CD4-positive, alpha-beta memory T cell (primary cell): Measurements from ENCODE around the gene CEACAM5. TPM values are rescaled to one million over a fixed set of nuclear protein-coding genes. Genes with fewer than 3 reads are reported as not detected.
A peak's percentile ranks its signal among the peaks of the same experiment; 100 is the strongest.

ENCODE experiments used
- CTCF ChIA-PET: fragments of 350-600 bp; sonication (Branson Sonifier 250); formaldehyde crosslinking; loops from one replicate; lab custom pipeline; 2021; ENCODE audit warnings: inconsistent platforms; ENCODE audit not compliant: partially characterized antibody; lab: Charles Lee
- POLR2A ChIA-PET: fragments of 350-600 bp; sonication (Branson Sonifier 250); formaldehyde crosslinking; loops from one replicate; lab custom pipeline; 2021; ENCODE audit not compliant: partially characterized antibody; lab: Charles Lee
- DNase-seq, 5 donors: peaks; one replicate each; pipeline versions ENCODE4 v3.0.0 to v3.0.0-alpha.2; 2020 to 2022; ENCODE audit warnings: mixed read lengths in 1 of 5
- H3K27ac ChIP-seq: one replicate; pipeline ENCODE4 v1.7.0; 2013; ENCODE audit warnings: low read depth, low read length
- H3K27me3 ChIP-seq: 2 replicates; pipeline ENCODE4 v1.7.0; 2013; ENCODE audit warnings: mild to moderate bottlenecking, low read length, moderate library complexity; ENCODE audit not compliant: insufficient read depth
- H3K36me3 ChIP-seq: 2 replicates; pipeline ENCODE4 v1.7.0; 2013; ENCODE audit warnings: mild to moderate bottlenecking, low read length, moderate library complexity; ENCODE audit not compliant: insufficient read depth
- H3K4me1 ChIP-seq: 2 replicates; pipeline ENCODE4 v1.7.0; 2013; ENCODE audit warnings: mild to moderate bottlenecking, low read length, moderate library complexity; ENCODE audit not compliant: insufficient read depth
- H3K4me3 ChIP-seq, 2 donors: one replicate each; pipeline ENCODE4 v1.7.0; 2013; ENCODE audit warnings: low read length in 2 of 2, mild to moderate bottlenecking in 1 of 2
- H3K9me3 ChIP-seq, 2 donors: one replicate each; pipeline ENCODE4 v1.7.0; 2013; ENCODE audit warnings: low read length in 2 of 2, control low read depth in 1 of 2; ENCODE audit not compliant: control insufficient read depth in 1 of 2
- H3K27ac Mint-ChIP-seq, 7 donors: one replicate each; pipeline ENCODE4 v1.8.0; 2020 to 2021; ENCODE audit warnings: mixed read lengths in 7 of 7, mild to moderate bottlenecking in 6 of 7, inconsistent platforms in 3 of 7, moderate library complexity in 3 of 7
- H3K27me3 Mint-ChIP-seq, 2 donors: one replicate each; pipeline ENCODE4 v1.8.0; 2020 to 2021; ENCODE audit warnings: mixed read lengths in 2 of 2
- H3K36me3 Mint-ChIP-seq, 2 donors: one replicate each; pipeline ENCODE4 v1.8.0; 2020 to 2021; ENCODE audit warnings: mixed read lengths in 2 of 2, inconsistent platforms in 1 of 2, mild to moderate bottlenecking in 1 of 2
- H3K4me1 Mint-ChIP-seq, 4 donors: one replicate each; pipeline ENCODE4 v1.8.0; 2020 to 2021; ENCODE audit warnings: mixed read lengths in 4 of 4, mild to moderate bottlenecking in 1 of 4
- H3K4me3 Mint-ChIP-seq, 8 donors: one replicate each; pipeline ENCODE4 v1.8.0; 2020 to 2021; ENCODE audit warnings: mixed read lengths in 8 of 8, mild to moderate bottlenecking in 7 of 8, moderate library complexity in 6 of 8, inconsistent platforms in 3 of 8
- H3K9me3 Mint-ChIP-seq, 8 donors: one replicate each; pipeline ENCODE4 v1.8.0; 2020 to 2021; ENCODE audit warnings: mixed read lengths in 8 of 8, mild to moderate bottlenecking in 5 of 8, inconsistent platforms in 3 of 8, moderate library complexity in 1 of 8
- intact Hi-C: fragments of 100-400 bp; cut with micrococcal nuclease; formaldehyde crosslinking; loops from one replicate; pipeline ENCODE4 v1.15.1; 2023
- polyA plus RNA-seq, 2 donors: library from polyadenylated mRNA; unstranded; fragments of 300-500 nt; fragmentation: Illumina TruSeq; gene quantifications; one replicate each; pipeline ENCODE4 v1.2.3, GENCODE V29; 2021
- total RNA-seq, 2 experiments: library from RNA; stranded (reverse); gene quantifications; one replicate each; pipeline ENCODE4 v1.2.3, GENCODE V29; 2021

The CEACAM5 gene
- not detected for total RNA-seq
- polyA plus RNA-seq: not detected

DNA sequence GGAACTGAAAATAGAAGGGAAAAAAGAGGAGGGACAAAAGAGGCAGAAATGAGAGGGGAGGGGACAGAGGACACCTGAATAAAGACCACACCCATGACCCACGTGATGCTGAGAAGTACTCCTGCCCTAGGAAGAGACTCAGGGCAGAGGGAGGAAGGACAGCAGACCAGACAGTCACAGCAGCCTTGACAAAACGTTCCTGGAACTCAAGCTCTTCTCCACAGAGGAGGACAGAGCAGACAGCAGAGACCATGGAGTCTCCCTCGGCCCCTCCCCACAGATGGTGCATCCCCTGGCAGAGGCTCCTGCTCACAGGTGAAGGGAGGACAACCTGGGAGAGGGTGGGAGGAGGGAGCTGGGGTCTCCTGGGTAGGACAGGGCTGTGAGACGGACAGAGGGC lies at the start of gene CEACAM5:
Gene CEACAM5, plus strand, starts transcription at position 146 of the 400 bp plus-strand sequence. Its CDS starts 106 bp downstream, at position 252.
- Mint-ChIP-seq H3K4me1 (peaks cover 3 to 6% (median 6%) of the 10 kb centered on the region in 4 donors), H3K36me3 (no peaks in the 10 kb centered on the region), H3K27me3 (peaks cover 19 to 34% of the 10 kb centered on the region in 2 donors), H3K4me3 (no peak within 1 kb of the TSS), H3K27ac (peak within 1 kb of the TSS in 1 of 7 donors; percentile 18), H3K9me3 (peaks cover 0 to 2% (median 0%) of the 10 kb centered on the region in 8 donors)
- H3K36me3 ChIP-seq: no peaks in the 10 kb centered on the region
- ChIA-PET POLR2A (no interaction called here), CTCF (no interaction called here)
- H3K27ac ChIP-seq: no peak within 1 kb of the TSS
- intact Hi-C loops: no loop called here
- no peaks in the 10 kb centered on the region for H3K9me3 ChIP-seq
- no peaks in the 10 kb centered on the region for H3K4me1 ChIP-seq
- peaks cover 5% of the 10 kb centered on the region for H3K27me3 ChIP-seq
- no peak for DNase-seq
- H3K4me3 ChIP-seq: no peak within 1 kb of the TSS

DNA sequence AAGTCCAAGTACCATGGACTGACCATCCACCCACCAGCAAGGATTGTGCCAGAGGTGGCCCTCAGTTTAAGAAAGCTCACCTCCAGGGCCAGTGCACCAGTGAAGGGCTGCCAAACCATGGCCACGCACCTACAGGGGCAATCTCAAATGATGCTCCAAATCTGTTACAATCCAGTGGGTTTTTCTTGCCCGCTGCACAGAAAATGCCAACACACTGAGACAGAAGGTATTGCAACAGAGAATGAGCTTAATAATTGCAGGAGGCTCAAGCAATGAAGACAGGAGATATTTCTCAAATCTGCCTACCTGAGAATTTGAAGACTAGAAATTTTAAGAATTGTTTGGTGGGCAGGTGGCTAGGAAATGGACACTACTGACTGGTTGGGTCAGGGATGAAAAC lies 42.4 kb upstream of the CEACAM5 start:
- CTCF ChIA-PET: no interaction called here
- peaks cover 0 to 61% (median 40%) of the 10 kb centered on the region in 8 donors for H3K9me3 Mint-ChIP-seq
- peaks cover 3 to 4% of the 10 kb centered on the region in 2 donors for H3K36me3 Mint-ChIP-seq

DNA sequence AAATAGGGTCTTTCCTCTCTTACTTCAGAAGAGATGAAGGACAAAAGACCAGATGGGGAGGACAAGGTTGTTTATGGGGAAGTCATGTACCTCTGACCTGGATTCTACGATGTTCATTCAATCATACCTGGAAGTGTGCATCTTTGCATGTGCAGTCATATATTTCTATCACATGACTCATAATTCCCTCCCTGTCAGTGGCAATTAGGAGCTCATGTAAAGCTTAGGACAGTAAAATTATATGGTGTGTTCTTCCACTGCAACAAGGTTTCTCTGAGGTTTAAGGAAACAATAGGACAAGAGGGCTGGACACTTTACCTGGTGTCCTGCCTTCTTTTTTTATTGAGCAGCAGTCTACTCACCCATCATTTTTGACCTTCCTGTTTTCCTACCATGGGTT lies 40.1 kb upstream of the CEACAM5 start:
- intact Hi-C loops: no loop called here
- peaks cover 2 to 3% of the 10 kb centered on the region in 2 donors for H3K36me3 Mint-ChIP-seq
- no peaks in the 10 kb centered on the region for H3K4me1 Mint-ChIP-seq
- H3K4me1 ChIP-seq: no peaks in the 10 kb centered on the region
- H3K36me3 ChIP-seq: no peaks in the 10 kb centered on the region
- peaks cover 34 to 40% of the 10 kb centered on the region in 2 donors for H3K27me3 Mint-ChIP-seq
- POLR2A ChIA-PET: no interaction called here
- H3K27ac Mint-ChIP-seq: no peak overlapping the region
- no peak for DNase-seq
- H3K27me3 ChIP-seq: peaks cover 5% of the 10 kb centered on the region
- CTCF ChIA-PET: no interaction called here
- peaks cover 0 to 52% (median 34%) of the 10 kb centered on the region in 8 donors for H3K9me3 Mint-ChIP-seq
- H3K9me3 ChIP-seq: peaks cover 0 to 6% of the 10 kb centered on the region in 2 donors
- H3K4me3 ChIP-seq: no peak overlapping the region
- H3K4me3 Mint-ChIP-seq: no peak overlapping the region
- H3K27ac ChIP-seq: no peak overlapping the region

More for the DNA sequence above, 42.4 kb upstream of the CEACAM5 start:
- H3K27me3 ChIP-seq: no peaks in the 10 kb centered on the region
- POLR2A ChIA-PET: no interaction called here
- no peak overlapping the region for H3K4me3 Mint-ChIP-seq
- DNase-seq: no peak
- H3K4me1 Mint-ChIP-seq: no peaks in the 10 kb centered on the region
- no peak overlapping the region for H3K4me3 ChIP-seq
- H3K4me1 ChIP-seq: no peaks in the 10 kb centered on the region
- H3K27me3 Mint-ChIP-seq: peaks cover 21 to 27% of the 10 kb centered on the region in 2 donors
- H3K36me3 ChIP-seq: no peaks in the 10 kb centered on the region
- intact Hi-C loops: no loop called here
- peaks cover 0 to 6% of the 10 kb centered on the region in 2 donors for H3K9me3 ChIP-seq
- no peak overlapping the region for H3K27ac Mint-ChIP-seq
- H3K27ac ChIP-seq: no peak overlapping the region

DNA sequence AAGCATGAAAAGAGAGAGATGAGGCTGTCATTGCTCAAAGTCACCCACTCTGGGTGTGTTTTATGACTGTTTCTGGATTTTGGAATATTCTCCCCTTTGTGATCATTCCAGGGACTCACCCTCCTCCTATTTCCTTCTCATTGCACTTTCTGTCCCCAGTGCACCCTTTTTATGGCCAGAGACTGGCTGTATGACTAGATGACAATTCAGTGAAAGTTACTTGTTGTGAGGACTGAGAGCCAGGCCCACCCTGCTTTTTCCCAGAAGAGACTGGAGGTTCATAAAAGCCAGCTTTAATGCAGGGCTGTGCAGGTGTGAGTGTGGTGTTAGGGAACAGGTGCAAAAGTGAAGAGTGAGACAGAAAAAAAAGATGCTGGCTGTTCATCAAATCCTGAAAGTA lies 37.7 kb upstream of the CEACAM5 start:
- Mint-ChIP-seq H3K27ac (no peak overlapping the region), H3K36me3 (peaks cover 0 to 3% of the 10 kb centered on the region in 2 donors), H3K9me3 (peaks cover 0 to 28% (median 15%) of the 10 kb centered on the region in 8 donors), H3K27me3 (peaks cover 41 to 46% of the 10 kb centered on the region in 2 donors), H3K4me1 (no peaks in the 10 kb centered on the region), H3K4me3 (no peak overlapping the region)
- DNase-seq: no peak
- ChIA-PET CTCF (no interaction called here), POLR2A (no interaction called here)
- Histone ChIP-seq H3K27ac (no peak overlapping the region), H3K36me3 (no peaks in the 10 kb centered on the region), H3K4me3 (no peak overlapping the region), H3K27me3 (peaks cover 15% of the 10 kb centered on the region), H3K4me1 (no peaks in the 10 kb centered on the region), H3K9me3 (peaks cover 0 to 6% of the 10 kb centered on the region in 2 donors)
- intact Hi-C loops: no loop called here

DNA sequence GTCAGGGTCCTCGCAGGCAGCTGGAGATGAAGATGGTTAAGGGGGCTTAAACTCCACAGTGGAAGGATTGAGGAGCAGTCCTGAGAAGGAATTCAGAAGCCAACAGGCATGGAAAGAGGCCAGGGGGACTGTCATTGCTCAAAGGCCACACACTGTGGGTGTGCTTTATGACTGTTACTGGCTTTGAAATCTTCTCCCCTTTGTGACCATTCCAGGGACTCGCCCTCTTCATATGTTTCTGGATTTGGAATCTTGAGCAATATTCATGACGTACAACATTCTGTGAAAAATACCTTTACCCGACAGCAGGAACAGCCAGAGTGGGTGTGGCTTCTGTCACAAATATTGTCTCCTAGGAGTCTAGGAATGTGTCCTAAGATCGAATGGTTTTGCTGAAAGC lies 36.9 kb upstream of the CEACAM5 start:
- intact Hi-C loops: no loop called here
- Mint-ChIP-seq H3K27me3 (peaks cover 41 to 47% of the 10 kb centered on the region in 2 donors), H3K27ac (no peak overlapping the region)

DNA sequence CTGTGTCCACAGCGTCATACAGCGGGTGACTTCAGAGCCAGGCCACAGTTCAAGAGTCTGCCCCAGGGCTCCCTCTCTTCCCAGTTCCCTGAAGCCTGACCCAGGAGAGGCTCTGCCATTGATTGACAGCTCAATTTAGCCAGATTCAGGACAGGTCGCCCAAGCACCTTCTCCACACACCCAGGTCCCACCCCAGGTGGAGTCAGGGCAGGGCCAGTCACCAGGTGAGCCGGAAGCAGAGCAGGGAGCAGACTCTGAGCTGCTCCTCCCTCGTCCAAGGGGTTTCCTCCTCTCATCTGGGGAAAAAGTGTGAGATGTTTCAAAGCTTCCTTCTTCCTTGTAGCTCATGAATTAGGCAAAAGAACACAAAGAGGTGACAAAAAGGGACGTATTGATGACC lies 26.0 kb upstream of the CEACAM5 start:
- CTCF ChIA-PET: interaction anchor here (0.6 to 1.6 kb wide), 3 partner anchors 9 to 24 kb away, joined by 3 to 5 read pairs (median 3); no protein-coding TSS in a partner anchor
- POLR2A ChIA-PET: no interaction called here
- H3K27ac Mint-ChIP-seq: no peak overlapping the region

More for the DNA sequence above, 36.9 kb upstream of the CEACAM5 start:
- Mint-ChIP-seq H3K4me3 (no peak overlapping the region), H3K36me3 (peaks cover 0 to 3% of the 10 kb centered on the region in 2 donors), H3K9me3 (peaks cover 0 to 22% (median 9%) of the 10 kb centered on the region in 8 donors), H3K4me1 (no peaks in the 10 kb centered on the region)
- H3K27ac ChIP-seq: no peak overlapping the region
- H3K4me3 ChIP-seq: no peak overlapping the region
- ChIA-PET CTCF (no interaction called here), POLR2A (no interaction called here)
- H3K36me3 ChIP-seq: no peaks in the 10 kb centered on the region
- H3K9me3 ChIP-seq: no peaks in the 10 kb centered on the region
- H3K27me3 ChIP-seq: peaks cover 15% of the 10 kb centered on the region
- no peak for DNase-seq
- H3K4me1 ChIP-seq: no peaks in the 10 kb centered on the region

DNA sequence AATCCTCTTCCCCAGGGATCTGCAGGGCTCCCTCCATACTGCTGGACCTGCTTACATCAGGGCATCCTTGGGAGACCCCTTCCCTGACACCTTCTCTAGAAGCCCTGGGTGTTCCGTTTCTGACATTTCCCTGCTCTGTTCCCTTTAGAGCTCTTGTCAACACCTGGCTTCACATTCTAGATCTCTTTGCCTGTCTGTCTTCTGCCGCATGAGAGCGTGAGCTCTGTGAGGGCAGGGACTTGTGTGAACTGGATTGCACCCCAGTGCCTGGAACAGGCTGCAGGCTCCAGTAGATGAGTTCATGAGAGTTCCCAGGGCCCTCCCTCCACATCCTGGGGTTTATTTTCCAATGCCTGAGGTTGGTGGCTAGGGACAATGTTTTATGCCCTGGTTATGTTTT lies 21.0 kb upstream of the CEACAM5 start:
- Histone ChIP-seq H3K4me1 (no peaks in the 10 kb centered on the region), H3K4me3 (no peak overlapping the region), H3K9me3 (no peaks in the 10 kb centered on the region), H3K27me3 (peaks cover 3% of the 10 kb centered on the region), H3K36me3 (no peaks in the 10 kb centered on the region), H3K27ac (no peak overlapping the region)
- Mint-ChIP-seq H3K9me3 (peaks cover 0 to 11% (median 4%) of the 10 kb centered on the region in 8 donors), H3K4me3 (no peak overlapping the region), H3K36me3 (no peaks in the 10 kb centered on the region), H3K4me1 (peaks cover 0 to 8% (median 5%) of the 10 kb centered on the region in 4 donors), H3K27ac (no peak overlapping the region), H3K27me3 (peaks cover 20 to 29% of the 10 kb centered on the region in 2 donors)
- ChIA-PET POLR2A (no interaction called here), CTCF (interaction anchor here (1.5 to 2.1 kb wide), 2 partner anchors 20 to 45 kb away, joined by 6 read pairs; no protein-coding TSS in a partner anchor)
- no peak for DNase-seq
- intact Hi-C loops: no loop called here

More for the DNA sequence above, 26.0 kb upstream of the CEACAM5 start:
- Histone ChIP-seq H3K4me1 (no peaks in the 10 kb centered on the region), H3K9me3 (no peaks in the 10 kb centered on the region), H3K36me3 (no peaks in the 10 kb centered on the region), H3K27ac (no peak overlapping the region), H3K4me3 (no peak overlapping the region), H3K27me3 (peaks cover 7% of the 10 kb centered on the region)
- intact Hi-C loops: no loop called here
- peaks cover 22 to 32% of the 10 kb centered on the region in 2 donors for H3K27me3 Mint-ChIP-seq
- H3K36me3 Mint-ChIP-seq: no peaks in the 10 kb centered on the region
- peaks cover 0 to 3% (median 0%) of the 10 kb centered on the region in 8 donors for H3K9me3 Mint-ChIP-seq
- no peak overlapping the region for H3K4me3 Mint-ChIP-seq
- no peak for DNase-seq
- H3K4me1 Mint-ChIP-seq: no peaks in the 10 kb centered on the region
